ENCODE results near the gene HOXB1.

DNA sequence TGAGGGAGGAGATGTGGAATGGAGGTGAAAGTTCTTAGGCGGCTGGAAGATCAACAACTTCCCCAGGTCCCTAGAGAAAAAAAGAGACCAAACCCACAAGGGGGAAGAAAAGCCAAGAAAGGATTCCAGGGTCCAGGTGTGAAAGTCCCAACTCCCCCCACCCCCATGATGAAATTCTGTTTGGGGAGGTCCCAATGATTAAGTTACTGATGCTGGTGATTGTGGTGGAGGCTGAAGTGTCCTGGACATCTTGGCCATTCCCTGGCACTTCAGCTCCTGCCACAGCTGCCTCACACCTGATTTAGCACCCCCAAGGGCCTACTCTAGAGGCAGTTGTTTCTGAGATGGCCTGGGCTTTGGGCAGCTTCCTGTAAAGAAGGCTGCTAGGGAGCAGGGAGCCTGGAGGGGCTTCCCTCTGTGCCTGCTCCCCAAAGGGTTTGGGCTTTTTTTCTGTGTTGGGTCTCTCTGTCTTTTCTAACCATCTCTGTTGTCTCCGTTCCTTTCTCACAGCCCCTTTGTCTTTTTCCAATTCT, 34.3 kb upstream of the HOXB1 start:
- no peak for TF ChIP-seq TAF1 (IDR thresholded peaks at IDR 0.05; ENCODE audit: borderline replicate concordance, low read depth, low read length)
- no peak for TF ChIP-seq POLR2A (IDR thresholded peaks at IDR 0.05; ENCODE audit: low read depth, low read length)
- TF ChIP-seq POLR2AphosphoS5 (IDR thresholded peaks at IDR 0.05; ENCODE audit: low read depth, low read length): no peak

Data from GM12892 (cell line).